Endothelial cell of umbilical vein (primary cell): Measurements from ENCODE around the gene MUC2. TPM values are rescaled to one million over a fixed set of nuclear protein-coding genes. Genes with fewer than 3 reads are reported as not detected.

ENCODE experiments used
- BruUV-seq: library from RNA; stranded (reverse); fragments of 400-500 nt; replicated peaks from 2 replicates; lab custom pipeline; 2021; lab: Mats Ljungman, UMichigan
- CTCF ChIA-PET: fragments of 300-600, 350-600 bp; sonication (Branson Sonifier 250); formaldehyde crosslinking; loops from one replicate; lab custom pipeline; 2021; ENCODE audit warnings: antibody characterized with exemption, inconsistent platforms; lab: Charles Lee
- POLR2A ChIA-PET: fragments of 300-600, 350-600 bp; sonication (Branson Sonifier 250); formaldehyde crosslinking; loops from one replicate; lab custom pipeline; 2021; ENCODE audit warnings: antibody characterized with exemption, inconsistent platforms; lab: Charles Lee
- DNase-seq: peaks from one replicate; pipeline ENCODE4 v3.0.0-alpha.2; 2011; ENCODE audit warnings: low read depth, low spot score
- FAIRE-seq: peaks from 2 replicates; lab custom pipeline; 2011; peaks lifted over from hg19 to GRCh38; lab: Jason Lieb, UNC
- H2AFZ ChIP-seq: 2 replicates; pipeline ENCODE4 v1.6.0; 2012; ENCODE audit warnings: low read depth, low read length, control low read depth, inconsistent platforms
- H3K27ac ChIP-seq: 2 replicates; pipeline ENCODE4 v1.5.1; 2011; ENCODE audit warnings: low read depth, mild to moderate bottlenecking, control low read depth, low read length, moderate library complexity; ENCODE audit not compliant: insufficient read depth
- H3K27me3 ChIP-seq, 2 experiments: 2 replicates each; pipeline versions ENCODE4 v1.6.0 to v1.6.1; 2011; ENCODE audit warnings: low read length in 2 of 2, mixed read lengths in 1 of 2; ENCODE audit not compliant: control insufficient read depth in 2 of 2, insufficient read depth in 2 of 2
- H3K36me3 ChIP-seq, 2 experiments: 2 replicates in 1 of 2; 3 replicates in 1 of 2; pipeline ENCODE4 v1.5.1; 2011; ENCODE audit warnings: low read length in 2 of 2, mild to moderate bottlenecking in 1 of 2, moderate library complexity in 1 of 2; ENCODE audit not compliant: control insufficient read depth in 2 of 2, insufficient read depth in 2 of 2; ENCODE audit errors: extremely low read depth in 1 of 2
- H3K4me1 ChIP-seq: 3 replicates; pipeline ENCODE4 v1.5.1; 2011; ENCODE audit warnings: mild to moderate bottlenecking, low read length; ENCODE audit not compliant: control insufficient read depth, insufficient read depth; ENCODE audit errors: extremely low read depth
- H3K4me2 ChIP-seq: 2 replicates; pipeline ENCODE4 v1.6.1; 2011; ENCODE audit warnings: low read length, control low read depth, mixed read lengths; ENCODE audit not compliant: insufficient read depth
- H3K4me3 ChIP-seq, 3 experiments: fragments of 200-600 bp in 1 of 3; sonication (generic), shearing (Covaris generic) in 1 of 3; replicated peaks in 1 of 3; 2 replicates each; pipeline ENCODE4 v1.5.1; 2011 to 2016; ENCODE audit warnings: control low read depth in 3 of 3, low read length in 3 of 3, mild to moderate bottlenecking in 2 of 3, inconsistent platforms in 1 of 3, low read depth in 1 of 3, moderate library complexity in 1 of 3; ENCODE audit not compliant: insufficient read depth in 1 of 3
- H3K79me2 ChIP-seq: 2 replicates; pipeline ENCODE4 v1.6.0; 2012; ENCODE audit warnings: low read length, inconsistent platforms; ENCODE audit not compliant: control insufficient read depth, insufficient read depth
- H3K9ac ChIP-seq: replicated peaks from 2 replicates; pipeline ENCODE3; 2011; ENCODE audit warnings: low read length, control low read depth; ENCODE audit not compliant: insufficient read depth; ENCODE audit errors: extremely low read depth
- H3K9me1 ChIP-seq: replicated peaks from 3 replicates; pipeline ENCODE4 v1.6.0; 2011; ENCODE audit warnings: mild to moderate bottlenecking, low read length; ENCODE audit not compliant: control insufficient read depth, insufficient read depth; ENCODE audit errors: extremely low read depth
- H3K9me3 ChIP-seq: replicated peaks from 2 replicates; pipeline ENCODE4 v1.5.1; 2012; ENCODE audit warnings: low read length, inconsistent platforms; ENCODE audit not compliant: control insufficient read depth, insufficient read depth
- H4K20me1 ChIP-seq: replicated peaks from 2 replicates; pipeline ENCODE3; 2011; ENCODE audit warnings: mild to moderate bottlenecking, low read length; ENCODE audit not compliant: control insufficient read depth, insufficient read depth; ENCODE audit errors: extremely low read depth
- EZH2 ChIP-seq: IDR thresholded peaks from 2 replicates; pipeline ENCODE4 v1.6.1; 2012; ENCODE audit warnings: borderline replicate concordance, low read depth, mild to moderate bottlenecking, moderate library complexity, low read length, inconsistent platforms; ENCODE audit not compliant: severe bottlenecking
- GATA2 ChIP-seq: IDR thresholded peaks from 2 replicates; pipeline ENCODE4 v1.7.0; 2011; ENCODE audit warnings: low read depth, mild to moderate bottlenecking, moderate library complexity, mixed read lengths, low read length; ENCODE audit not compliant: insufficient read length, insufficient read depth
- JUN ChIP-seq: IDR thresholded peaks from 2 replicates; pipeline ENCODE4 v1.6.1; 2011; ENCODE audit warnings: borderline replicate concordance, low read depth; ENCODE audit not compliant: insufficient read length, insufficient read depth
- MYC ChIP-seq: IDR thresholded peaks from one replicate; pipeline ENCODE4 v1.6.1; 2011; ENCODE audit warnings: mild to moderate bottlenecking, low read depth, low read length
- POLR2A ChIP-seq: IDR thresholded peaks from 2 replicates; pipeline ENCODE4 v1.6.1; 2012; ENCODE audit warnings: low read depth, mild to moderate bottlenecking, control low read depth, low read length
- POLR2AphosphoS5 ChIP-seq: IDR thresholded peaks from 2 replicates; pipeline ENCODE4 v1.6.1; 2012; ENCODE audit warnings: low read depth, mild to moderate bottlenecking, control low read depth, low read length, moderate library complexity; ENCODE audit not compliant: insufficient read depth
- dilution Hi-C: fragments of 300-500 bp; cut with MboI; formaldehyde crosslinking; loops from one replicate; pipeline ENCODE4 v1.15.0; 2019; ENCODE audit warnings: low sequenced_read_pairs; ENCODE audit not compliant: extremely low pct_ligation_motif_present
- intact Hi-C: fragments of 100-400 bp; cut with micrococcal nuclease; formaldehyde crosslinking; loops from one replicate; pipeline ENCODE4 v1.10.0; 2022
- polyA plus RNA-seq, 4 experiments: library from polyadenylated mRNA; depleted of rRNA in 3 of 4; stranded (reverse) in 3 of 4; unstranded in 1 of 4; fragments of >200 nt; gene quantifications; 2 replicates each; pipeline versions ENCODE4 v1.2.1 to v1.2.3, GENCODE V29; 2011 to 2012; ENCODE audit warnings: missing spikeins in 1 of 4
- total RNA-seq: library from RNA; stranded (reverse); gene quantifications from 2 replicates; pipeline ENCODE4 v1.2.3, GENCODE V29; 2021
- TF ChIP-seq, protein P1 (sequence below): IDR thresholded peaks from 2 replicates; pipeline ENCODE4 v1.6.1; 2011; ENCODE audit not compliant: insufficient read depth, insufficient read length
- TF ChIP-seq, protein P2 (sequence below), 2 donors: IDR thresholded peaks; 1 replicate in 1 of 2; 2 replicates in 1 of 2; pipeline ENCODE4 v1.5.1; 2011; ENCODE audit warnings: low read length in 2 of 2, mild to moderate bottlenecking in 2 of 2, moderate library complexity in 2 of 2, control low read depth in 1 of 2, inconsistent platforms in 1 of 2, low read depth in 1 of 2; ENCODE audit not compliant: insufficient read depth in 1 of 2; ENCODE audit errors: extremely low read depth in 1 of 2

Gene MUC2
- total and polyA plus RNA-seq, 2 donors (not counting 3 experiments of a cell fraction or from before 2014, with no cell fraction given), result not detected

DNA sequence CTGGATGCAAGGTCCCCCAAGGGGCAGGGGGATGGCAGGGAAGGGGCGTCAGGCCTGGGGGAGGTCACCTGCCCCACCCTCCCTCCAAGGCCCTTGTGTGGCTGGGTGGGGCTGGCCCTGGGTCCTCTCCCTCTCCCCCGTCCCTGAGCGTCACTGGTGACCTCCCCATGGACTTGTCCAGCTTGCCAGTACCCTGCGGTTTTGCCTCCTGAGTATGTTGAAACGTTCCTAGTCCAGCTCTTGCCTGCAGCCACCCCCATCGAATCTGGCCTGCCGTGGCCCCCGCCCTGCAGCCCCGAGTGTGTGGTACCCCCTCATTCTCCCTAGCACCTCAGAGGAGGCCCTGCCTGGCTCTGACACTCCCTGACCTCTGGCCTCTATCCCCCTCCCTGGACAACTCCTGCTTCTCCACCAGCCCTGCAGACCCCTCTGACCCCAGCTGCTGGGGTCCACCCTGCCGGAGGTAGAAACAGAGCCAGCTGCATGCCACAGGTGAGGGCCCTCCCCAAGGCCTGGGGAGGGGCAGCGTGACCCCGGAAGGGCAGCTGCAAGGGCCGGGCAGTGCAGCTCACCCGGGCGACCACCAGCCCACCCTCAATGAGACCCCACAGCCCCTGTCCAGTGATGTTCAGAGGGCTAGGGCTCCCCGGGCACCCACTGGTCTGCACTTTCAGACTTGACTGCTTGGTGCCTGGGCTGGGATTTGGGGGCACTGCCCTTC, 34.1 kb upstream of the MUC2 start:
- intact Hi-C loops (no loop called here), dilution Hi-C loops (no loop called here)
- ChIA-PET CTCF (interaction anchor here (1.1 to 1.5 kb wide), 2 partner anchors 10 to 193 kb away, joined by 3 read pairs; no protein-coding TSS in a partner anchor), POLR2A (no interaction called here)
- FAIRE-seq, result no peak
- Histone ChIP-seq H3K4me1 (no peaks in the 10 kb centered on the region), H3K9me1 (no peaks in the 10 kb centered on the region), H3K9ac (no peak overlapping the region), H4K20me1 (no peaks in the 10 kb centered on the region), H3K9me3 (no peaks in the 10 kb centered on the region), H3K4me2 (no peak overlapping the region), H3K79me2 (no peaks in the 10 kb centered on the region), H3K4me3 (no peak overlapping the region), H3K27me3 (no peaks in the 10 kb centered on the region), H2AFZ (no peak overlapping the region), H3K36me3 (no peaks in the 10 kb centered on the region), H3K27ac (no peak overlapping the region)
- no peak for DNase-seq
- BruUV-seq, result no TSS peak
- TF ChIP-seq, protein P1, sequence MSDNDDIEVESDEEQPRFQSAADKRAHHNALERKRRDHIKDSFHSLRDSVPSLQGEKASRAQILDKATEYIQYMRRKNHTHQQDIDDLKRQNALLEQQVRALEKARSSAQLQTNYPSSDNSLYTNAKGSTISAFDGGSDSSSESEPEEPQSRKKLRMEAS, result no peak
- TF ChIP-seq JUN (no peak), GATA2 (no peak), POLR2AphosphoS5 (no peak), MYC (no peak), POLR2A (no peak), EZH2 (no peak)
- TF ChIP-seq, protein P2, sequence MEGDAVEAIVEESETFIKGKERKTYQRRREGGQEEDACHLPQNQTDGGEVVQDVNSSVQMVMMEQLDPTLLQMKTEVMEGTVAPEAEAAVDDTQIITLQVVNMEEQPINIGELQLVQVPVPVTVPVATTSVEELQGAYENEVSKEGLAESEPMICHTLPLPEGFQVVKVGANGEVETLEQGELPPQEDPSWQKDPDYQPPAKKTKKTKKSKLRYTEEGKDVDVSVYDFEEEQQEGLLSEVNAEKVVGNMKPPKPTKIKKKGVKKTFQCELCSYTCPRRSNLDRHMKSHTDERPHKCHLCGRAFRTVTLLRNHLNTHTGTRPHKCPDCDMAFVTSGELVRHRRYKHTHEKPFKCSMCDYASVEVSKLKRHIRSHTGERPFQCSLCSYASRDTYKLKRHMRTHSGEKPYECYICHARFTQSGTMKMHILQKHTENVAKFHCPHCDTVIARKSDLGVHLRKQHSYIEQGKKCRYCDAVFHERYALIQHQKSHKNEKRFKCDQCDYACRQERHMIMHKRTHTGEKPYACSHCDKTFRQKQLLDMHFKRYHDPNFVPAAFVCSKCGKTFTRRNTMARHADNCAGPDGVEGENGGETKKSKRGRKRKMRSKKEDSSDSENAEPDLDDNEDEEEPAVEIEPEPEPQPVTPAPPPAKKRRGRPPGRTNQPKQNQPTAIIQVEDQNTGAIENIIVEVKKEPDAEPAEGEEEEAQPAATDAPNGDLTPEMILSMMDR (IDR thresholded peaks at IDR 0.05; ENCODE audit: extremely low read depth in 1 of 2, insufficient read depth in 1 of 2, low read depth in 1 of 2, low read length in 2 of 2), result no peak
